HEK293 (cell line): ENCODE data around the gene MTTP.

Experiments
- CTCF ChIA-PET: fragments of 350-600 bp; formaldehyde crosslinking; extraction: SDS; loops from one replicate; lab custom pipeline; 2021; ENCODE audit warnings: antibody characterized with exemption; lab: Yijun Ruan, JAX
- POLR2A ChIA-PET: fragments of 300-600 bp; formaldehyde crosslinking; extraction: SDS; loops from one replicate; lab custom pipeline; 2020; ENCODE audit warnings: antibody characterized with exemption, inconsistent platforms; lab: Yijun Ruan, JAX
- H3K27ac ChIP-seq: fragments of 200-500 bp; sonication (Bioruptor generic); 2 replicates; pipeline ENCODE4 v1.5.1; 2014; ENCODE audit warnings: low read depth, low read length, control low read depth, inconsistent platforms; ENCODE audit errors: extremely low read depth
- H3K36me3 ChIP-seq, 2 experiments: fragments of 200-500 bp in 1 of 2; sonication (Bioruptor generic) in 1 of 2; 1 replicate in 1 of 2; 2 replicates in 1 of 2; pipeline ENCODE4 v1.5.1; 2014 to 2017; ENCODE audit warnings: inconsistent platforms in 2 of 2, low read length in 2 of 2; ENCODE audit not compliant: control insufficient read depth in 2 of 2, insufficient read depth in 1 of 2
- H3K4me1 ChIP-seq: fragments of 200-500 bp; sonication (Bioruptor generic); 2 replicates; pipeline ENCODE4 v1.5.1; 2014; ENCODE audit warnings: mild to moderate bottlenecking, low read length, inconsistent platforms; ENCODE audit not compliant: control insufficient read depth, insufficient read depth
- H3K4me3 ChIP-seq: 2 replicates; pipeline ENCODE4 v1.5.1; 2011; ENCODE audit warnings: low read depth, mild to moderate bottlenecking, control low read depth, low read length, moderate library complexity
- H3K9me3 ChIP-seq: fragments of 200-500 bp; sonication (Bioruptor generic); 2 replicates; pipeline ENCODE4 v1.5.1; 2014; ENCODE audit warnings: low read depth, low read length, inconsistent platforms; ENCODE audit not compliant: control insufficient read depth, insufficient read depth
- FEZF1 ChIP-seq: fragments of 450-650 bp; formaldehyde crosslinking; IDR thresholded peaks from 2 replicates; pipeline ENCODE4 v1.5.1; 2016; ENCODE audit warnings: missing biosample characterization, missing genetic modification characterization
- IKZF3 ChIP-seq: fragments of 450-650 bp; IDR thresholded peaks from 2 replicates; pipeline ENCODE4 v1.5.0; 2018; ENCODE audit warnings: missing biosample characterization, mild to moderate bottlenecking, missing genetic modification characterization, moderate library complexity
- KLF16 ChIP-seq: fragments of 450-650 bp; formaldehyde crosslinking; IDR thresholded peaks from 2 replicates; pipeline ENCODE4 v1.5.1; 2017; ENCODE audit warnings: missing biosample characterization, missing genetic modification characterization
- KLF7 ChIP-seq: fragments of 450-650 bp; formaldehyde crosslinking; IDR thresholded peaks from 2 replicates; pipeline ENCODE4 v1.5.1; 2016; ENCODE audit warnings: missing biosample characterization, missing genetic modification characterization, borderline replicate concordance
- MEIS1 ChIP-seq: sonication (generic); formaldehyde crosslinking; IDR thresholded peaks from 2 replicates; pipeline ENCODE4 v1.8.1; 2022; ENCODE audit warnings: missing genetic modification reagents, mild to moderate bottlenecking, borderline replicate concordance
- PRDM6 ChIP-seq: fragments of 450-650 bp; formaldehyde crosslinking; IDR thresholded peaks from 2 replicates; pipeline ENCODE4 v1.5.1; 2017; ENCODE audit warnings: missing biosample characterization, missing genetic modification characterization
- SCRT1 ChIP-seq: fragments of 450-650 bp; formaldehyde crosslinking; IDR thresholded peaks from 2 replicates; pipeline ENCODE4 v1.5.1; 2016; ENCODE audit warnings: missing biosample characterization, missing genetic modification characterization, borderline replicate concordance
- SP2 ChIP-seq: fragments of 450-650 bp; formaldehyde crosslinking; IDR thresholded peaks from 2 replicates; pipeline ENCODE4 v1.5.1; 2016; ENCODE audit warnings: missing biosample characterization, missing genetic modification characterization
- ZBTB20 ChIP-seq: fragments of 450-650 bp; formaldehyde crosslinking; IDR thresholded peaks from 2 replicates; pipeline ENCODE4 v1.5.1; 2016; ENCODE audit warnings: missing biosample characterization, missing genetic modification characterization
- ZFP69B ChIP-seq: fragments of 450-650 bp; formaldehyde crosslinking; IDR thresholded peaks from 2 replicates; pipeline ENCODE4 v1.5.1; 2016; ENCODE audit warnings: missing biosample characterization, missing genetic modification characterization
- ZNF175 ChIP-seq: fragments of 450-650 bp; formaldehyde crosslinking; IDR thresholded peaks from 2 replicates; pipeline ENCODE4 v1.5.1; 2016; ENCODE audit warnings: missing biosample characterization, missing genetic modification characterization
- ZNF221 ChIP-seq: fragments of 450-650 bp; formaldehyde crosslinking; IDR thresholded peaks from 2 replicates; pipeline ENCODE4 v1.5.1; 2017; ENCODE audit warnings: missing biosample characterization, missing genetic modification characterization, borderline replicate concordance
- ZNF223 ChIP-seq: fragments of 450-650 bp; formaldehyde crosslinking; IDR thresholded peaks from 2 replicates; pipeline ENCODE4 v1.5.1; 2016; ENCODE audit warnings: missing biosample characterization, missing genetic modification characterization
- ZNF404 ChIP-seq: fragments of 450-650 bp; formaldehyde crosslinking; IDR thresholded peaks from 2 replicates; pipeline ENCODE4 v1.5.1; 2017; ENCODE audit warnings: missing biosample characterization, missing genetic modification characterization
- ZNF501 ChIP-seq: fragments of 450-650 bp; formaldehyde crosslinking; IDR thresholded peaks from 2 replicates; pipeline ENCODE4 v1.5.1; 2016; ENCODE audit warnings: missing biosample characterization, missing genetic modification characterization
- ZNF555 ChIP-seq: fragments of 450-650 bp; formaldehyde crosslinking; conservative IDR thresholded peaks from 2 replicates; pipeline ENCODE4 v1.5.1; 2017; ENCODE audit warnings: missing biosample characterization, mild to moderate bottlenecking, missing genetic modification characterization, inconsistent platforms
- ZNF645 ChIP-seq: fragments of 450-650 bp; formaldehyde crosslinking; IDR thresholded peaks from 2 replicates; pipeline ENCODE4; 2016; ENCODE audit warnings: missing biosample characterization, missing genetic modification characterization
- ZNF830 ChIP-seq: fragments of 450-650 bp; IDR thresholded peaks from 2 replicates; pipeline ENCODE4 v1.5.0; 2018; ENCODE audit warnings: missing biosample characterization, missing genetic modification characterization, low read depth, mild to moderate bottlenecking, moderate library complexity
- TF ChIP-seq, protein P1 (sequence below): fragments of 450-650 bp; formaldehyde crosslinking; IDR thresholded peaks from 2 replicates; pipeline ENCODE4 v1.5.1; 2016; ENCODE audit warnings: missing biosample characterization, missing genetic modification characterization
- TF ChIP-seq, protein P2 (sequence below): fragments of 450-650 bp; formaldehyde crosslinking; IDR thresholded peaks from 2 replicates; pipeline ENCODE4 v1.5.1; 2016; ENCODE audit warnings: missing biosample characterization, missing genetic modification characterization
- TF ChIP-seq, protein P3 (sequence below): fragments of 450-650 bp; IDR thresholded peaks from 2 replicates; pipeline ENCODE4 v1.5.1; 2018; ENCODE audit warnings: missing biosample characterization, mild to moderate bottlenecking, missing genetic modification characterization

MTTP gene

GRCh38 chr4:99617374-99617773 lies 42.8 kb downstream of the MTTP start:
- POLR2A ChIA-PET: no interaction called here

DNA sequence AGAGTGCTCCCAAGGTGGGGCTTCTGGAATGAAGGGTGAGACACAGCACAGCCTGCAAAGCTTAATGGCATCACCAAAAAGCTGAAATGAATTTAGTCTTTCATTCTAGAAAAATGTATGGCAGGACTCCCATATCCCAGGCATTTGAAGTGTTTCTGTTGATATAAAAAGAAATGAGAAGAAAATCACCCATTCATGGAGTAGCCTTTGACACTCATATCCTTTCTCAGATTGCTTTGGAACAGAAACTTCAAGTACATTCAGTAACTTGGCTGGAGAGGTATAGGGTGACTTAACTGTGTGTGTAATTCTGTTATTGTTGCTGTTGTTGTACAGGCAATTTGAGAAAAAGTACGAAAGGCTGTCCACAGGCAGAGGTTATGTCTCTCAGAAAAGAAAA lies 47.7 kb downstream of the MTTP start:
- Histone ChIP-seq H3K9me3 (no peaks in the 10 kb centered on the region), H3K36me3 (no peaks in the 10 kb centered on the region), H3K27ac (no peak overlapping the region), H3K4me3 (no peak overlapping the region), H3K4me1 (no peaks in the 10 kb centered on the region)
- POLR2A ChIA-PET: no interaction called here
- TF ChIP-seq PRDM6: no peak
- TF ChIP-seq KLF7 (tag by site-specific recombination): no peak
- no peak for TF ChIP-seq ZNF404 (tag by site-specific recombination)
- no peak for TF ChIP-seq ZNF221 (tag by site-specific recombination)
- CTCF ChIA-PET: interaction anchor here (0.6 kb wide), 1 partner anchor 12 kb away, joined by 3 read pairs; no protein-coding TSS in a partner anchor

More at GRCh38 chr4:99617374-99617773, 42.8 kb downstream of the MTTP start:
- H3K27ac ChIP-seq: no peak overlapping the region
- TF ChIP-seq ZNF221 (tag by site-specific recombination) (no peak), SP2 (tag by site-specific recombination) (no peak)
- CTCF ChIA-PET: interaction anchor here (0.6 kb wide), 1 partner anchor 1475 kb away, joined by 3 read pairs; no protein-coding TSS in a partner anchor
- H3K36me3 ChIP-seq: no peaks in the 10 kb centered on the region
- H3K4me1 ChIP-seq: no peaks in the 10 kb centered on the region
- no peaks in the 10 kb centered on the region for H3K9me3 ChIP-seq
- no peak overlapping the region for H3K4me3 ChIP-seq

GRCh38 chr4:99624141-99624719 lies 49.6 kb downstream of the MTTP start:
- POLR2A ChIA-PET: no interaction called here
- no peak overlapping the region for H3K27ac ChIP-seq
- H3K4me1 ChIP-seq: no peaks in the 10 kb centered on the region
- CTCF ChIA-PET: no interaction called here
- H3K9me3 ChIP-seq: no peaks in the 10 kb centered on the region
- H3K4me3 ChIP-seq: no peak overlapping the region
- H3K36me3 ChIP-seq: no peaks in the 10 kb centered on the region
- TF ChIP-seq SCRT1 (tag by site-specific recombination) (no peak), ZNF175 (tag by site-specific recombination) (no peak), FEZF1 (tag by site-specific recombination) (no peak), IKZF3 (tag by site-specific recombination) (no peak), ZFP69B (tag by site-specific recombination) (no peak), ZNF830 (no peak), MEIS1 (CRISPR knock-in tag) (no peak), ZNF223 (tag by site-specific recombination) (no peak), ZNF501 (no peak), ZBTB20 (tag by site-specific recombination) (no peak), ZNF645 (no peak), ZNF555 (tag by site-specific recombination) (no peak), KLF16 (no peak), ZNF221 (tag by site-specific recombination) (no peak)
- TF ChIP-seq, protein P1, sequence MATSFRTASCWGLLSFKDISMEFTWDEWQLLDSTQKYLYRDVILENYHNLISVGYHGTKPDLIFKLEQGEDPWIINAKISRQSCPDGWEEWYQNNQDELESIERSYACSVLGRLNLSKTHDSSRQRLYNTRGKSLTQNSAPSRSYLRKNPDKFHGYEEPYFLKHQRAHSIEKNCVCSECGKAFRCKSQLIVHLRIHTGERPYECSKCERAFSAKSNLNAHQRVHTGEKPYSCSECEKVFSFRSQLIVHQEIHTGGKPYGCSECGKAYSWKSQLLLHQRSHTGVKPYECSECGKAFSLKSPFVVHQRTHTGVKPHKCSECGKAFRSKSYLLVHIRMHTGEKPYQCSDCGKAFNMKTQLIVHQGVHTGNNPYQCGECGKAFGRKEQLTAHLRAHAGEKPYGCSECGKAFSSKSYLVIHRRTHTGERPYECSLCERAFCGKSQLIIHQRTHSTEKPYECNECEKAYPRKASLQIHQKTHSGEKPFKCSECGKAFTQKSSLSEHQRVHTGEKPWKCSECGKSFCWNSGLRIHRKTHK: no peak
- TF ChIP-seq, protein P2, sequence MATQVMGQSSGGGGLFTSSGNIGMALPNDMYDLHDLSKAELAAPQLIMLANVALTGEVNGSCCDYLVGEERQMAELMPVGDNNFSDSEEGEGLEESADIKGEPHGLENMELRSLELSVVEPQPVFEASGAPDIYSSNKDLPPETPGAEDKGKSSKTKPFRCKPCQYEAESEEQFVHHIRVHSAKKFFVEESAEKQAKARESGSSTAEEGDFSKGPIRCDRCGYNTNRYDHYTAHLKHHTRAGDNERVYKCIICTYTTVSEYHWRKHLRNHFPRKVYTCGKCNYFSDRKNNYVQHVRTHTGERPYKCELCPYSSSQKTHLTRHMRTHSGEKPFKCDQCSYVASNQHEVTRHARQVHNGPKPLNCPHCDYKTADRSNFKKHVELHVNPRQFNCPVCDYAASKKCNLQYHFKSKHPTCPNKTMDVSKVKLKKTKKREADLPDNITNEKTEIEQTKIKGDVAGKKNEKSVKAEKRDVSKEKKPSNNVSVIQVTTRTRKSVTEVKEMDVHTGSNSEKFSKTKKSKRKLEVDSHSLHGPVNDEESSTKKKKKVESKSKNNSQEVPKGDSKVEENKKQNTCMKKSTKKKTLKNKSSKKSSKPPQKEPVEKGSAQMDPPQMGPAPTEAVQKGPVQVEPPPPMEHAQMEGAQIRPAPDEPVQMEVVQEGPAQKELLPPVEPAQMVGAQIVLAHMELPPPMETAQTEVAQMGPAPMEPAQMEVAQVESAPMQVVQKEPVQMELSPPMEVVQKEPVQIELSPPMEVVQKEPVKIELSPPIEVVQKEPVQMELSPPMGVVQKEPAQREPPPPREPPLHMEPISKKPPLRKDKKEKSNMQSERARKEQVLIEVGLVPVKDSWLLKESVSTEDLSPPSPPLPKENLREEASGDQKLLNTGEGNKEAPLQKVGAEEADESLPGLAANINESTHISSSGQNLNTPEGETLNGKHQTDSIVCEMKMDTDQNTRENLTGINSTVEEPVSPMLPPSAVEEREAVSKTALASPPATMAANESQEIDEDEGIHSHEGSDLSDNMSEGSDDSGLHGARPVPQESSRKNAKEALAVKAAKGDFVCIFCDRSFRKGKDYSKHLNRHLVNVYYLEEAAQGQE: no peak
- TF ChIP-seq, protein P3, sequence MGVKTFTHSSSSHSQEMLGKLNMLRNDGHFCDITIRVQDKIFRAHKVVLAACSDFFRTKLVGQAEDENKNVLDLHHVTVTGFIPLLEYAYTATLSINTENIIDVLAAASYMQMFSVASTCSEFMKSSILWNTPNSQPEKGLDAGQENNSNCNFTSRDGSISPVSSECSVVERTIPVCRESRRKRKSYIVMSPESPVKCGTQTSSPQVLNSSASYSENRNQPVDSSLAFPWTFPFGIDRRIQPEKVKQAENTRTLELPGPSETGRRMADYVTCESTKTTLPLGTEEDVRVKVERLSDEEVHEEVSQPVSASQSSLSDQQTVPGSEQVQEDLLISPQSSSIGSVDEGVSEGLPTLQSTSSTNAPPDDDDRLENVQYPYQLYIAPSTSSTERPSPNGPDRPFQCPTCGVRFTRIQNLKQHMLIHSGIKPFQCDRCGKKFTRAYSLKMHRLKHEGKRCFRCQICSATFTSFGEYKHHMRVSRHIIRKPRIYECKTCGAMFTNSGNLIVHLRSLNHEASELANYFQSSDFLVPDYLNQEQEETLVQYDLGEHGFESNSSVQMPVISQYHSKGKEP (tag by site-specific recombination): no peak
